Stomach (tissue), 4 donors: ENCODE data around the gene IQCM.

Source experiments
- CTCF ChIP-seq, 7 experiments: fragments of 450-650 bp in 4 of 7; fragments of 200-600 bp in 3 of 7; sonication (generic) in 3 of 7; IDR thresholded peaks; one replicate each; pipeline ENCODE4 v1.5.1; 2016 to 2019; ENCODE audit warnings: antibody characterized with exemption in 7 of 7, control low read depth in 2 of 7, mild to moderate bottlenecking in 1 of 7
- POLR2A ChIP-seq, 4 donors: fragments of 450-650 bp; IDR thresholded peaks; one replicate each; pipeline ENCODE4 v1.6.1; 2016; ENCODE audit warnings: antibody characterized with exemption in 4 of 4, control low read depth in 2 of 4, mild to moderate bottlenecking in 1 of 4, moderate library complexity in 1 of 4

DNA sequence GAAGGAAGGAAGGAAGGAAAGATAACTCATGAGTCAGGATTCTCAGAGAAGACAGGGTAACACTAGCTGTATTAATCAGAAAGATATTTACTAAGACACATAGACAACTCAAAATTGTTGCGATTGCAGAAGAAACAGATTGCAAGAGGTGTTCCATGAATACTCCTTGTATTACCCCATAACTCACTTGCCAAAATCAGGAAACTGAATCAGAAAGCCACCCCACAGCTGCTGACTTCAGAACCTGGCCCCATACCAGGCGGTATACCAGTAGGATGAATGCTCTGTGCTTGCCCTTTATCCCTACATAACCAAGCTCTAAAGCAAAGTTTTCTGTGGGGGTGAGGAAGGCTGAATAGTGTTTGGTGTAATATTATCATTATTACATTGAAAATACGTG lies 468.5 kb downstream of the IQCM start:
- TF ChIP-seq CTCF (IDR thresholded peaks at IDR 0.05) (no peak), POLR2A (IDR thresholded peaks at IDR 0.05) (no peak)
